MCF 10A (cell line): ENCODE data around the gene SMAD6. TPM values are rescaled to one million over a fixed set of nuclear protein-coding genes. Genes with fewer than 3 reads are reported as not detected.

ENCODE experiments used
- BruUV-seq: library from RNA; stranded (reverse); fragments of 400-500 nt; replicated peaks from 2 replicates; lab custom pipeline; 2021; lab: Mats Ljungman, UMichigan
- CTCF ChIA-PET: fragments of 300-600 bp; sonication (Branson Sonifier 250); formaldehyde crosslinking; extraction: SDS; loops from one replicate; lab custom pipeline; 2021; ENCODE audit warnings: antibody characterized with exemption, inconsistent platforms; lab: Yijun Ruan, JAX
- POLR2A ChIA-PET: fragments of 300-600, 350-650 bp; sonication (Branson Sonifier 250); formaldehyde crosslinking; extraction: SDS; loops from one replicate; lab custom pipeline; 2020; ENCODE audit warnings: antibody characterized with exemption, inconsistent platforms; lab: Yijun Ruan, JAX
- DNase-seq: peaks from one replicate; pipeline ENCODE4 v3.0.0-alpha.2; 2018; ENCODE audit not compliant: unreplicated experiment
- H3K27ac Mint-ChIP-seq: one replicate; pipeline ENCODE4 v1.8.0; 2022; ENCODE audit warnings: mild to moderate bottlenecking, low read depth, mixed read lengths; ENCODE audit not compliant: unreplicated experiment
- H3K27me3 Mint-ChIP-seq: one replicate; pipeline ENCODE4 v1.8.0; 2022; ENCODE audit warnings: mixed read lengths; ENCODE audit not compliant: insufficient read depth, unreplicated experiment
- H3K36me3 Mint-ChIP-seq: one replicate; pipeline ENCODE4 v1.8.0; 2022; ENCODE audit warnings: mild to moderate bottlenecking, moderate library complexity, mixed read lengths; ENCODE audit not compliant: insufficient read depth, unreplicated experiment
- H3K4me1 Mint-ChIP-seq: one replicate; pipeline ENCODE4 v1.8.0; 2022; ENCODE audit warnings: mixed read lengths; ENCODE audit not compliant: insufficient read depth, unreplicated experiment
- H3K4me3 Mint-ChIP-seq: one replicate; pipeline ENCODE4 v1.8.0; 2022; ENCODE audit warnings: mild to moderate bottlenecking, moderate library complexity, mixed read lengths; ENCODE audit not compliant: unreplicated experiment
- H3K9me3 Mint-ChIP-seq: one replicate; pipeline ENCODE4 v1.8.0; 2022; ENCODE audit warnings: mixed read lengths; ENCODE audit not compliant: unreplicated experiment
- CTCF ChIP-seq: fragments of 200-600 bp; IDR thresholded peaks from one replicate; pipeline ENCODE4 v1.8.0; 2022; ENCODE audit warnings: antibody characterized with exemption, mild to moderate bottlenecking; ENCODE audit not compliant: unreplicated experiment
- intact Hi-C: fragments of 100-400 bp; cut with micrococcal nuclease; formaldehyde crosslinking; loops from 2 replicates; pipeline ENCODE4 v1.14.1; 2022
- total RNA-seq: library from RNA; stranded (reverse); gene quantifications from 2 replicates; pipeline ENCODE4 v1.2.3, GENCODE V29; 2022

The SMAD6 gene
- total RNA-seq, 1 experiment from 2014 or later = not detected

GRCh38 chr15:66711862-66712261 is 9.8 kb downstream of the SMAD6 start:
- Mint-ChIP-seq H3K27ac (no peak overlapping the region), H3K4me1 (no peaks in the 10 kb centered on the region), H3K27me3 (no peaks in the 10 kb centered on the region), H3K4me3 (no peak overlapping the region), H3K36me3 (no peaks in the 10 kb centered on the region), H3K9me3 (no peaks in the 10 kb centered on the region)
- no peak for DNase-seq
- CTCF ChIA-PET = interaction anchor here (2.2 to 2.3 kb wide), 2 partner anchors 10 to 14 kb away, joined by 8 read pairs; partner anchors contain the start of gene SMAD6
- BruUV-seq = no TSS peak
- POLR2A ChIA-PET = interaction anchor here (0.7 kb wide), 1 partner anchor 134 kb away, joined by 3 read pairs; no protein-coding TSS in a partner anchor
- no peak for TF ChIP-seq CTCF
- intact Hi-C loops = no loop called here

GRCh38 chr15:66713843-66714508 is 11.9 kb downstream of the SMAD6 start:
- Mint-ChIP-seq H3K27me3 (no peaks in the 10 kb centered on the region), H3K9me3 (no peaks in the 10 kb centered on the region), H3K4me1 (no peaks in the 10 kb centered on the region), H3K27ac (no peak overlapping the region), H3K36me3 (no peaks in the 10 kb centered on the region), H3K4me3 (no peak overlapping the region)
- intact Hi-C loops = no loop called here
- ChIA-PET CTCF (interaction anchor here (0.7 to 1.4 kb wide), 2 partner anchors 8 to 80 kb away, joined by 3 read pairs; no protein-coding TSS in a partner anchor), POLR2A (no interaction called here)
- TF ChIP-seq CTCF = no peak
- no peak for DNase-seq
- BruUV-seq = no TSS peak

DNA sequence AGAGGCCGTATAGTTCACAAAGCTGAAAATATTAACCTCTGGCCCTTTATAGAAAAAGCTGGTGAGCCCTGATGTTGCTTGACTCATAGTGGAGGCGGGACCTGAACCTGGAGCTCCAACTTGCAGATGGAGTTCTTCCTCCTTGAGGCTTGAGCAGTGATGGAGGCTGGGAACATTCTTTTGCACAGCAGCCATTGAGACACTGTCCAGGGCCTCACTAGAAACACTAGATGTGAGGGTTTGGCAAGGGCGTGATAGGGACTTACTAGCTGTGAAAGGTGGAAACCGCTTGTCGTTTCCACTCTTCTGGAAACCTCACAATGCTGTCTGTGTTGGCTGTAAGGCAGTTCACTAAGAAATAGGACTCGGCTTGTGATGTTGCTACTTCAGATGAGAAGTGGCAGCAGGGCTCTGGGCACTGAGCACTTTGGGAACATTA is 12.5 kb downstream of the SMAD6 start:
- no peaks in the 10 kb centered on the region for H3K9me3 Mint-ChIP-seq
- BruUV-seq = no TSS peak
- ChIA-PET CTCF (interaction anchor here (0.7 to 1.4 kb wide), 3 partner anchors 9 to 80 kb away, joined by 3 read pairs; no protein-coding TSS in a partner anchor), POLR2A (no interaction called here)
- intact Hi-C loops = no loop called here
- no peaks in the 10 kb centered on the region for H3K27me3 Mint-ChIP-seq
- no peak for DNase-seq
- H3K36me3 Mint-ChIP-seq = no peaks in the 10 kb centered on the region
- TF ChIP-seq CTCF = no peak
- H3K4me3 Mint-ChIP-seq = no peak overlapping the region
- no peaks in the 10 kb centered on the region for H3K4me1 Mint-ChIP-seq
- H3K27ac Mint-ChIP-seq = no peak overlapping the region

DNA sequence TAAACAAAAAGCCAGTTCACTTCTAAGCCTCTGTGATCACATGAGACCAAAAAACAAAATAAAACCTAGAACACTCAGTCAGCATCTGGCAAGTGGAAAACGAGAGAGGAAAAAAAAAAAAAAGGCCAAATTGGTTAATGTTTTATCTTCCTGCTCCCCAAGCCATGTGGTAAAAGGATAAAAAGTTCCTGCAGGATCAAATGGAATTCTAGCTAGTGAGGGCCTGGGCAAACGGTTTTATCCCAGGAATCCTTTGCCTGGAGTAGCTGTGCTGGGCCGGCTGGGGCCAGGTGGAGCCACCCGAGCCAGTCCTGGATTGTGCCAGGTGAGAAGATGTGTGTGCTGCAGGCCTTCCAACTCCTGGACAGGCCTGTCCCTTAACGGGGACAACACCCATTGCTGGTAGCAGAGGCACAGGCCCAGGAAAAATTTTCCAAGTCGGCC is 13.2 kb downstream of the SMAD6 start:
- ChIA-PET CTCF (interaction anchor here (0.6 to 1.4 kb wide), 4 partner anchors 10 to 483 kb away, joined by 3 read pairs; no protein-coding TSS in a partner anchor), POLR2A (no interaction called here)
- no peaks in the 10 kb centered on the region for H3K27me3 Mint-ChIP-seq
- H3K36me3 Mint-ChIP-seq = no peaks in the 10 kb centered on the region
- no peak overlapping the region for H3K27ac Mint-ChIP-seq
- intact Hi-C loops = no loop called here
- TF ChIP-seq CTCF = no peak
- no peaks in the 10 kb centered on the region for H3K4me1 Mint-ChIP-seq
- no peaks in the 10 kb centered on the region for H3K9me3 Mint-ChIP-seq
- no TSS peak for BruUV-seq
- DNase-seq = no peak
- H3K4me3 Mint-ChIP-seq = no peak overlapping the region
